HL-60/S4 treated with phorbol 12-myristate 13-acetate at 8.2 ng/mL for 4 days and 3 days (cell line): ENCODE data around the gene VIPR2.

Experiments
- in situ Hi-C: fragments of 300-500 bp; cut with MboI; formaldehyde crosslinking; loops from 2 replicates; pipeline ENCODE4 v1.15.0; 2022; ENCODE audit warnings: low sequenced_read_pairs

Gene VIPR2

GRCh38 chr7:159158125-159158887, 13.6 kb upstream of the VIPR2 start:
- in situ Hi-C loops: no loop called here

- in situ Hi-C loops: no loop called here
Observed at GRCh38 chr7:159157714-159158113, 13.0 kb upstream of the VIPR2 start.

GRCh38 chr7:159156436-159157245, 12.0 kb upstream of the VIPR2 start:
- in situ Hi-C loops: no loop called here

GRCh38 chr7:159155410-159155809, 10.7 kb upstream of the VIPR2 start:
- in situ Hi-C loops: no loop called here

- in situ Hi-C loops: no loop called here
Observed at GRCh38 chr7:159154243-159154642, 9.6 kb upstream of the VIPR2 start.

- in situ Hi-C loops: no loop called here
Observed at GRCh38 chr7:159153511-159153910, 8.8 kb upstream of the VIPR2 start.

- in situ Hi-C loops: no loop called here
Observed at GRCh38 chr7:159152816-159153215, 8.1 kb upstream of the VIPR2 start.

GRCh38 chr7:159151231-159151630, 6.6 kb upstream of the VIPR2 start:
- in situ Hi-C loops: no loop called here

- in situ Hi-C loops: no loop called here
Observed at GRCh38 chr7:159149488-159149887, 4.8 kb upstream of the VIPR2 start.

- in situ Hi-C loops: no loop called here
Observed at GRCh38 chr7:159148430-159149395, 4.0 kb upstream of the VIPR2 start.

GRCh38 chr7:159147687-159148086, 3.0 kb upstream of the VIPR2 start:
- in situ Hi-C loops: no loop called here

GRCh38 chr7:159147246-159147645, 2.6 kb upstream of the VIPR2 start:
- in situ Hi-C loops: no loop called here

GRCh38 chr7:159146084-159146858, 1.6 kb upstream of the VIPR2 start:
- in situ Hi-C loops: no loop called here

- in situ Hi-C loops: no loop called here
Observed at GRCh38 chr7:159145490-159145855, 806 bp upstream of the VIPR2 start.

GRCh38 chr7:159143780-159144757, 598 bp downstream of the VIPR2 start:
- in situ Hi-C loops: no loop called here

- in situ Hi-C loops: no loop called here
Observed at GRCh38 chr7:159142730-159143129, 1.9 kb downstream of the VIPR2 start.

- in situ Hi-C loops: no loop called here
Observed at GRCh38 chr7:159142199-159142598, 2.5 kb downstream of the VIPR2 start.

- in situ Hi-C loops: no loop called here
Observed at GRCh38 chr7:159141660-159142059, 3.0 kb downstream of the VIPR2 start.

GRCh38 chr7:159141167-159141566, 3.5 kb downstream of the VIPR2 start:
- in situ Hi-C loops: no loop called here
